Eye (tissue), 1 donor: ENCODE measurements around the gene TBC1D9B.

Experiments used
- DNase-seq: peaks from one replicate; pipeline ENCODE4 v3.0.0-alpha.2; 2015

TBC1D9B gene

GRCh38 chr5:179906795-179907555, 722 bp downstream of the TBC1D9B start:
- peak; percentile 52 for DNase-seq

DNA sequence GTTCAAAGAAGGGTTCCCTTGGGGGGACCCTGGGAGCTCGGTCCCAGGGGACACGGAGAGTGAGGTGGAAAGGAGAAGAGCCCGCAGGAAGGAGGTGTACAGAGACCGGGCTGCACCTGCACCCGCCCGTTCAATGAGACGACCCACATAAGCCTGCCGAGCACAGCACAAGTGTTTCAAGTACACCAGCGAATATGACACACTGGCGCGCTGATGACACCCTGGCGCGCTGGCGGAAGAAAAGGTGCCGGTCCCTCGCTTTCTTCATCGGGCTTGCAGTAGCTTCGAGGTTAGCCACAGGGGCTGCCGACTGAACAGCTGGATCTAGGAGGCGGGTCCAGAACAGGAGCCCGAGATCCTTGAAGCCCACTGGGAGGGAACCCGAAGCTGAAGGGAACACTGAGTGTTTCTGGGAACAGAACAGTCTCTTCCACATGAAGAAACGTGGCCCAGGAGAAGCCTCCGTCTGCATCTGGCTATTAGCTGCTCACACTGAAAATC, 1.4 kb downstream of the TBC1D9B start:
- no peak for DNase-seq

GRCh38 chr5:179905161-179905560, 2.5 kb downstream of the TBC1D9B start:
- no peak for DNase-seq

DNA sequence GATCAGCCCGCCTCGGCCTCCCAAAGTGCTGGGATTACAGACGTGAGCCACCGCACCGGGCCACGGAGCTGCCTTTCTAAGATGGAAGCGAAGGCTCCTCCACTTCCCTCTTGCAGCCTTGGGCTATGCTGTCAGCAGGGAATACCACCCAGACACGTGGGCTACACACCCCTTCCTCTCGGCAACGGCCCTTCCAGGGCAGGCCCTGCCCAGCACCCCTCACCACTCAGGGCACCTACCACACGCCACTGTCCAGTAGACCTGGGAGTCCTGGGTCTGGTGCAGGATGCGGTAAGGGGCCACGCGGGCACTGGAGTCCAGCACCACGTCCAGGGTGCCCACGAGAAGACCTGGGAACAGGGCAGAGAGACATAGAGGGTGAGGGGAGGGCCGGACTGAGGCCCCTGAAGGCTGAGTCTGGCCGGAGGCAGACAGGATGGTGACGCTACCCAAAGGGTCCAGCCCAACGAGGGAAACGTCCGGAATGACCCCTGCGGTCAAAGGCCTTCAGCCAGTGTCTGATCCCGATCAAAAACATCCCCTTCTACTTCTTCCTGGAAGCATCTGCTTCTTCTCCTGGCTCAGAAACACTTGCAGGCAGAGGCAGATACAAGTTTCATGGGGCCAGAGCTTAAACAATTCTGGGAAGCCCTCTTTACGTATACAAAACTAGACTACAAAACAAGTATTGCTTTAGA, 3.1 kb downstream of the TBC1D9B start:
- DNase-seq: no peak

GRCh38 chr5:179902763-179903158, 4.9 kb downstream of the TBC1D9B start:
- DNase-seq: no peak

DNA sequence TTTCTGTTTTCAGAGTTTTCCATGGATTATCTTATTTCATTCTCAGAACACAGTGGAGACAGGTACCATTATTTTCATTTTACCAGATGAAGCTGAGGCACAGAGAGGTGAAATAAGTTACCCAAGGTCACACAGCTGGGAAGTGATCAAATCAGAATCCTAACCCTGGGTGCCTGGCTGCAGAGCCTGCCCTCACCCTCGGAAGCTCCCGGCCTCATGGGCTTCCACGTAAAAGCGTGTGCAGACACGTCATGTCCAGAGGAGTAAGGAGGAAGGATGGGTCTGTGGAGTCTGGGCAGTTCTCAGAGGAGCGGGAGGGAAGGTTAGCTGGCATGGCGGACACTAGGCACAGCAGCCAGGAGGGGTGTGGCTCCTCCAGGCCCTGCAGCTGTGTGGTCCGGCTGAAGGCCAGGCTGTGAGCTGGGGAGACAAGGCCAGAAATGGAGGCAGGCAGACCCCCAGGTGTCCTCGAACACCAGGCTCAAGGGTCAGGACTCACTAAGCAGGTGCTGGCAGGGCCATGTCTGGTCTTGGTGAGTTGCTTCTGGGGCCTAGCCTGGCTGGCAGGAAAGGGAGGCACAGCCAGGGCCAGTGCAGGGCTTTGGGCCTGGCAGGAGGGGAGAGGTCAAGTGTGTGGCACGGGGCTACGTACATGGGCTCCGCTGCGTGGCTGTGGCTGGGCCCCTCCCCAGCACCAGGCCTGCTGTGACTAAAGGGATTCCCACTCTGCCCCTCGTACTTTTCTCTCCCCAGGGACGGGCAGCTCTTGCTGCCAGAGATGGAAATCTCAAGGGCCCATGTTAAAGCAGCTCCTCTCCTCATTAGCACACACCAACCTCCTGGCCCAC, 5.6 kb downstream of the TBC1D9B start:
- DNase-seq: no peak

- no peak for DNase-seq
Observed at GRCh38 chr5:179901462-179901861, 6.2 kb downstream of the TBC1D9B start.

GRCh38 chr5:179900711-179901110, 7.0 kb downstream of the TBC1D9B start:
- no peak for DNase-seq

GRCh38 chr5:179900206-179900605, 7.5 kb downstream of the TBC1D9B start:
- DNase-seq: no peak

DNA sequence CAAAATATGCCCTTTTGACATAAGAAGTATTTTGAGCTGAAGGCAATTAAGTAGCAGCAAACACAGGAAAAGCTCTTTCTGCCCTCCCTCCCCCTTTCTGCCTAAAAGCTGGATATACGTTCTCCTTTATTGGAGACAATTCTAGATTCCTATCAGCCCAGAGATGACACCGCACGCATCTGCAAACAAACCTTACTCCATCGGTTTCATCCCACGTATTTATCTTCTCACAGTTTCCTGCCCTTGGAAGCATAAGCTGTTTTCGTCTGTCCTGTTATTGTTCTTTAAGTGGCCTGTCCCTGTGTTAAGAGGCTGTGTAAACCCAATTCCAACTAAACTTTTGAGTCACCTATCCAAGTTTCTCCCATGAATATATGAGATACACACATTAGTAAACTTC, 11.8 kb downstream of the TBC1D9B start:
- no peak for DNase-seq

DNA sequence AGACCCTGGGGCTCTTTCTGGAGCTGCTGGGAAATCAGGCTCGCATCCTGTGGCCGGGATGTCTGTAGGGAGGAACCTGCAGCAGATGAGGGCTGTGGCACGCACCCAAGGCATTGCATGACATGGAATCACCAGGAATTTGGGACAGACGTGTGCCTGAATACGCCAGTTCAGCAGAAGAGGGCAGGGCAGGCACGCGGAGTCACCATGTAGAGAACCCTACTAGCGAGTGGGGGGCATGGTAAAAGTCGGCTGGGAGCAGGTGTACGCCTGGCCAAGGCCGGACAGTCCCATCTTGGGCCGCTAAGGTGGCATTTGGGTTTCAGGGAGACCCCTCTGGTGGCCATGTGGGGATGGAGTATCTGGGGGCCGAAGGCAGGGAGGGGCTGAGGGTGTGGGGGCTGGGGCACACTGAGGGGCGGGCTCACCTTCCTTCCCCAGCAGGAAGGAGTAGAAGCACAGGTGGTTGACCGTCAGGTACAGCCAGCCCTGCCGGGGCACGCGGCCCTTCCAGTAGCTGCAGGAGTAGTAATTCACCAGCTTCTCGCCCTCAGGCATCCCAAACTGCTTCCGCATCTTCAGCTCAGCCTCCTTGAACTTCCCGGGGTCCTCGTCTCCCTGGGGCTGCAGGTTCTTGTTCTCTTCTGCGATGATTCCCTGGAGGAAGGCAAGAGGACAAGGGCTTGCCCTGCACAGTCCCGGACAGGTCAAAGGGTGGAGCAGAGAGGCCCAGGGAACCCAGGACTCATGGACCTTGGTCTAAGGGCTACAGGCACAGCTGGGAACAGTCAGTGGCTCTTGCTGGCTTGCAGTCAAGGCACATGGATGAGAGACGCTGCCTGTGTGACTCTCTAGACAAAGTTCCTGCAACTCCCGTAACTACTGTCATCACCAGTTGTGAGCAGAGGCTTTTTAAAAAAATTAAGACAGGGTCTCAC, 13.5 kb downstream of the TBC1D9B start:
- DNase-seq: no peak

- no peak for DNase-seq
Observed at GRCh38 chr5:179893076-179893957, 14.4 kb downstream of the TBC1D9B start.

DNA sequence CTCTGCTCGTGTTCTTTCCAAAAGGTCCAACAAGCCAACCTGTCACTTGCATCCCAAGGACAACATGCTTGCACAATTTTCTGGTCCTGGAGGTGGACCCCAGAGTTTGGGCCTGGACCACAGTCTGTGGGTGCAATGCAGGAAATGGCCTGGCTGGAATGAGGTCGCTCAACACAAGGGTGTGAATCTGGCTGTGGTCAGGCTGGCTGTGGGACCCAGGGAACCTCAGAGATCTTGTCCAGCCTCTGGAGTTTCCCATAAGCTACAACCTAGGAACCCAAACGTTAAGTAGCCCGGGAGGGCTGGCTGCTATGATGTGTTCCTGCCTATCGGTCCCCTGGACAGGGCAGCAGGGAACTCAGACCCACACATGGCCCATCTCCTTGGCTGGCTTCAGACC, 15.4 kb downstream of the TBC1D9B start:
- no peak for DNase-seq

GRCh38 chr5:179890751-179891682, 16.7 kb downstream of the TBC1D9B start:
- DNase-seq: no peak

- no peak for DNase-seq
Observed at GRCh38 chr5:179889885-179890284, 17.8 kb downstream of the TBC1D9B start.

GRCh38 chr5:179887802-179888201, 19.9 kb downstream of the TBC1D9B start:
- no peak for DNase-seq

DNA sequence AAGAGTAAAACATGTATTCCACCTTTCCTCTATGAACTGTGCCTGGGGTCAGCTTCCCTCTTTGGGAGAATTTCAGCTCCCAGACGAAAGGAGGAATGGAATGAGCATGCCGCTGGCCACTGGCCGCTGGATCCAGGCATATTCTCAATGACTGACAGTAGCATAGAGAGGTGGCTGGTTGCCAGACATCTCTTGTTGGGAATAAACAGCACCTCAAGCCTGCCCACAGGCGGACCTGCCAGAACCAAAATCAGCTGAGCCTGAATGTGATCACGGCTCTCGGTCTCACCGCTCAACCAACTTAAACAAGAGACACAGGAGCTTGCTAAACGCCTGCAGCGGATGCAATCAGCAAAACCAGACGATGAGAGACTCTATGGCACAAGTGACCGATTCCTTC, 20.6 kb downstream of the TBC1D9B start:
- no peak for DNase-seq

GRCh38 chr5:179886190-179886911, 21.3 kb downstream of the TBC1D9B start:
- DNase-seq: no peak

GRCh38 chr5:179885491-179886090, 22.1 kb downstream of the TBC1D9B start:
- DNase-seq: no peak
